Activated CD4-positive, alpha-beta T cell treated with anti-CD3 and anti-CD28 coated beads, Interleukin-2, amount 10 ng/mL, durations not matched to agents 7 days and 5 days (primary cell): ENCODE results near the gene SVOPL. TPM values are rescaled to one million over a fixed set of nuclear protein-coding genes. Genes with fewer than 3 reads are reported as not detected.

Experiments
- CTCF ChIA-PET: fragments of 350-600 bp; sonication (Branson Sonifier 250); formaldehyde crosslinking; loops from one replicate; lab custom pipeline; 2021; ENCODE audit warnings: antibody characterized with exemption; lab: Charles Lee
- POLR2A ChIA-PET: fragments of 350-600 bp; sonication (Branson Sonifier 250); formaldehyde crosslinking; loops from one replicate; lab custom pipeline; 2021; ENCODE audit warnings: antibody characterized with exemption; lab: Charles Lee
- DNase-seq: peaks from one replicate; pipeline ENCODE4 v3.0.0-alpha.2; 2020
- H3K27ac Mint-ChIP-seq: one replicate; pipeline ENCODE4 v1.8.0; 2021; ENCODE audit warnings: mild to moderate bottlenecking, moderate library complexity, mixed read lengths
- H3K27me3 Mint-ChIP-seq: one replicate; pipeline ENCODE4 v1.8.0; 2021; ENCODE audit warnings: mixed read lengths
- H3K36me3 Mint-ChIP-seq: one replicate; pipeline ENCODE4 v1.8.0; 2021; ENCODE audit warnings: low read depth, mixed read lengths
- H3K4me1 Mint-ChIP-seq: one replicate; pipeline ENCODE4 v1.8.0; 2021; ENCODE audit warnings: mixed read lengths
- H3K4me3 Mint-ChIP-seq: one replicate; pipeline ENCODE4 v1.8.0; 2021; ENCODE audit warnings: mild to moderate bottlenecking, moderate library complexity, mixed read lengths
- H3K9me3 Mint-ChIP-seq: one replicate; pipeline ENCODE4 v1.8.0; 2021; ENCODE audit warnings: mixed read lengths
- total RNA-seq, 2 experiments: library from RNA; stranded (reverse); gene quantifications; one replicate each; pipeline ENCODE4 v1.2.3, GENCODE V29; 2021

SVOPL gene
- total RNA-seq, 2 experiments from 2014 or later, result 1.3 to 2.3 TPM

- Mint-ChIP-seq H3K9me3 (peaks cover 11% of the 10 kb centered on the region), H3K36me3 (no peaks in the 10 kb centered on the region), H3K4me3 (no peak overlapping the region), H3K27me3 (peaks cover 27% of the 10 kb centered on the region), H3K27ac (no peak overlapping the region), H3K4me1 (peaks cover 33% of the 10 kb centered on the region)
- ChIA-PET CTCF (interaction anchor here (1.3 to 1.5 kb wide), 2 partner anchors 13 to 27 kb away, joined by 3 read pairs; no protein-coding TSS in a partner anchor), POLR2A (no interaction called here)
- no peak for DNase-seq
Measured at GRCh38 chr7:138666385-138666784, 34.8 kb downstream of the SVOPL start.

DNA sequence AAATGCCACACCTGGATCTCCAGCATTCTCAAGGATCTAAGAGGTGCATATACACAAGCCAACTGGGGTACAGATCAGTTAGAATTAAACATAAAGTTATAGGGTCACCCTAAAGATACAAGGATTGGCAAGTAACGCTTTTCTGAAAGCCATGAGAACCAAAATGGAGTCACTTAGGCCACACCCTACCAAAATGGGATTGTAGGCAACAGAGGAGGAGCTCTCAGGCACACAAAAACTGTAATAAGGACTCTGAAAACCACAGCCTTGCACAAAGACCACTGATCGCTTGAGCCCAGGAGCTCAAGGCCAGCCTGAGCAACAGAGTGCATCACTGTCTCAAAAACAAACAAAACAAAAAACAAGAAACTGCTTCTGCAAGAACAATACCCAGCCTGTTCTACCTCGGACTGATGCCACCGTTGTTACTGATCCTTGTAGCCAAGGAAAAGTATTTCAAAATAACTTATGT is 35.5 kb downstream of the SVOPL start:
- H3K4me1 Mint-ChIP-seq, result peaks cover 29% of the 10 kb centered on the region
- ChIA-PET POLR2A (no interaction called here), CTCF (interaction anchor here (1.5 kb wide), 1 partner anchor 12 kb away, joined by 3 read pairs; no protein-coding TSS in a partner anchor)
- no peaks in the 10 kb centered on the region for H3K36me3 Mint-ChIP-seq
- peaks cover 11% of the 10 kb centered on the region for H3K9me3 Mint-ChIP-seq
- H3K27ac Mint-ChIP-seq, result no peak overlapping the region
- no peak for DNase-seq
- peaks cover 28% of the 10 kb centered on the region for H3K27me3 Mint-ChIP-seq
- H3K4me3 Mint-ChIP-seq, result no peak overlapping the region

- Mint-ChIP-seq H3K4me1 (peaks cover 24% of the 10 kb centered on the region), H3K27me3 (peaks cover 28% of the 10 kb centered on the region), H3K27ac (no peak overlapping the region), H3K4me3 (peak overlapping the region; percentile 40), H3K9me3 (peaks cover 8% of the 10 kb centered on the region), H3K36me3 (no peaks in the 10 kb centered on the region)
- POLR2A ChIA-PET, result no interaction called here
- no peak for DNase-seq
- CTCF ChIA-PET, result no interaction called here
Measured at GRCh38 chr7:138665249-138665648, 35.9 kb downstream of the SVOPL start.

DNA sequence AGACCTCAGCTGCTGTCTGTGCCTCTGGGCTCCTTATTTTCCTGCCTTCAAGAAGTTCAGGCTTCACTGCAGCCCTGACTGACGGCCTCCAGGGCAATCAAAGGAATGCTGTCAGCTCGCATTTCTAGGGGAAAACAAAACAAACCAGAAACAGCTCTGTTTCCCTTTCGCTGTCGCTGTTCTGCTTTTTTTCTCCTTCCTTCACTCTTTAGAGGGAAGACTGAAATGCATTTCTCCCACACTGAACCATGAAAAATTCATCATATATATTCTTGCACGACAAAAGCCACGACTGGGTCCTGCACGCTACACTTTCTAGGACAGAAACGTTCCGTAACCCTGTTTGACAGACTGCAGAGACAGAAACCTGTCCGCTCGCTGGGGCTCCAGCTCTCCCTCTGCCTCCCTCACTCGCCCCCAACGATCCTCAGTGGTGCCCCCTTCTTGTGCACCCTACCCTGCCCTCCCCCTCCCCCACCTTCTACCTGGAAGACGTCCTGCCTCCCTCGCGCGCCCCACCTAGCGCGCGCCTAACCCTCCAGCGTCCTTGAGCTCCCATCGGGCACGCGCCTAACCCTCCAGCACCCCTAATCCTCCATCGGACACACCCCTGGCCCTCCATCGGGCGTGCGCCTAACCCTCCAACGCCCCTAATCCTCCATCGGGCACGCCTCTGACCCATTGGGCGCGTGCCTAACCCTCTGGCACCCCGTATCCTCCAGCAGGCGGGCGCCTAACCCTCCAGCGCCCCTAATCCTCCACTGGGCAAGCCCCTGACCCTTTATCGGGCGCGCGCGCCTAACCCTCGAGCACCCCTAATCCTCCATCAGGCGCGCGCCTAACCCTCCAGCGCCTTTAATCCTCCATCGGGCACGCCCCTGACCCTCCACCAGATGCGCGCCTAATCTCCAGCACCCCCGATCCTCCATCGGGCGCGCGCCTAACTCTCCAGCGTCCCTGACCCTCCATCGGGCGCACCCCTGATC is 37.1 kb downstream of the SVOPL start:
- ChIA-PET CTCF (no interaction called here), POLR2A (no interaction called here)
- Mint-ChIP-seq H3K9me3 (peaks cover 3% of the 10 kb centered on the region), H3K36me3 (no peaks in the 10 kb centered on the region), H3K4me1 (peaks cover 23% of the 10 kb centered on the region), H3K27me3 (peaks cover 28% of the 10 kb centered on the region), H3K4me3 (peak overlapping the region; percentile 65), H3K27ac (no peak overlapping the region)
- DNase-seq, result no peak

GRCh38 chr7:138662991-138663320 is 38.2 kb downstream of the SVOPL start:
- ChIA-PET POLR2A (no interaction called here), CTCF (interaction anchor here (0.6 kb wide), 1 partner anchor 527 kb away, joined by 3 read pairs; no protein-coding TSS in a partner anchor)
- H3K27me3 Mint-ChIP-seq, result peaks cover 28% of the 10 kb centered on the region
- H3K27ac Mint-ChIP-seq, result no peak overlapping the region
- no peak for DNase-seq
- H3K36me3 Mint-ChIP-seq, result no peaks in the 10 kb centered on the region
- no peaks in the 10 kb centered on the region for H3K9me3 Mint-ChIP-seq
- no peak overlapping the region for H3K4me3 Mint-ChIP-seq
- H3K4me1 Mint-ChIP-seq, result peaks cover 20% of the 10 kb centered on the region

DNA sequence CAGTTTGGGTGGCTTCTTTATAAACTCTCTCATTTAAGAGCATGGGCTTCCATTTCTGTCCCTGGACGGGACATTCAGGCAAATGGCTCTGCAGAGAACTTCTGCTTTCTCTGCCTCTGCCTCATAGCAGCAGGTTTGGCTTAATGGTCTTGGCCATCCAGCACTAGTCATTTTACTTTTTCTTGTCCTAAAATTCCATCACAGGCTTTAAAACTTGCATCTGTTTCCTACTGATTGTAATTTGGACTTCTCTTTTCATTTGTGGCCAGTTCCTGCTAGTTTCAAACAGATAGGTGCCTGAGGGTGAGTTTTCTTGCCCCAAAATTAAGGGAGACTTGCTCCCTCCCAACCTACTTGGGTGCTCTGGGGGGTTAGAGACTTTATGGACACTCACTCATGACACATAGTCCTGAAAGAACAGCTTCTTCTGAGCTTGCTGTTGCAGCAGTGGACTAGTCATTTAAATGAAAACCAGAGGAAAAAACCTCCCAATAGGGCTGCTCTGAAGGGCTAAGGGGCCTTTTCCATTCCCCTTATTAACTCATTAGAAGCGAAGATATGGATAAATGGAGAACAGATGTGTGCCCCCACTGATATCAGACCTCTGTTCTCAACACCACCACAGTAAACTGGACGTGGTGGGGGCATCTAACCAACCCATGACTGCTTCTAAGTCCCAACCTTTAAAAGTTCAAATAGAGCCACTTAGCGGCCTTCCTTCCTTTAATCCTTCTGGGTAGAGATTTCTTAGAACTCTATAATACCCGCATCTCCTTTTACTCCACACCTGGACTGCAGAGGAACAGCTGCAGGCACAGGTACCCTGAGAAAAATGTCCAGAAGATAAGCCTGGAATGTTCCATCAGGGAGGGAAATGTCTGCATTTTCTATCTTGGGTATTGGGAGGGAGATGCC is 38.8 kb downstream of the SVOPL start:
- CTCF ChIA-PET, result interaction anchor here (0.6 kb wide), 1 partner anchor 526 kb away, joined by 3 read pairs; no protein-coding TSS in a partner anchor
- H3K27me3 Mint-ChIP-seq, result peaks cover 28% of the 10 kb centered on the region

GRCh38 chr7:138661069-138661635 is 40.0 kb downstream of the SVOPL start:
- H3K27me3 Mint-ChIP-seq, result peaks cover 28% of the 10 kb centered on the region
- no peak overlapping the region for H3K4me3 Mint-ChIP-seq
- ChIA-PET POLR2A (no interaction called here), CTCF (no interaction called here)
- DNase-seq, result no peak
- peaks cover 15% of the 10 kb centered on the region for H3K4me1 Mint-ChIP-seq
- no peaks in the 10 kb centered on the region for H3K36me3 Mint-ChIP-seq
- H3K27ac Mint-ChIP-seq, result no peak overlapping the region
- no peaks in the 10 kb centered on the region for H3K9me3 Mint-ChIP-seq

More for the DNA sequence above, 38.8 kb downstream of the SVOPL start:
- no peaks in the 10 kb centered on the region for H3K9me3 Mint-ChIP-seq
- POLR2A ChIA-PET, result no interaction called here
- DNase-seq, result no peak
- H3K36me3 Mint-ChIP-seq, result no peaks in the 10 kb centered on the region
- H3K27ac Mint-ChIP-seq, result no peak overlapping the region
- H3K4me1 Mint-ChIP-seq, result peaks cover 15% of the 10 kb centered on the region
- no peak overlapping the region for H3K4me3 Mint-ChIP-seq

GRCh38 chr7:138658889-138659288 is 42.3 kb downstream of the SVOPL start:
- no peaks in the 10 kb centered on the region for H3K36me3 Mint-ChIP-seq
- DNase-seq, result no peak
- peaks cover 19% of the 10 kb centered on the region for H3K27me3 Mint-ChIP-seq
- H3K9me3 Mint-ChIP-seq, result no peaks in the 10 kb centered on the region
- H3K4me3 Mint-ChIP-seq, result no peak overlapping the region
- H3K4me1 Mint-ChIP-seq, result peaks cover 2% of the 10 kb centered on the region
- CTCF ChIA-PET, result no interaction called here
- POLR2A ChIA-PET, result no interaction called here
- H3K27ac Mint-ChIP-seq, result no peak overlapping the region

DNA sequence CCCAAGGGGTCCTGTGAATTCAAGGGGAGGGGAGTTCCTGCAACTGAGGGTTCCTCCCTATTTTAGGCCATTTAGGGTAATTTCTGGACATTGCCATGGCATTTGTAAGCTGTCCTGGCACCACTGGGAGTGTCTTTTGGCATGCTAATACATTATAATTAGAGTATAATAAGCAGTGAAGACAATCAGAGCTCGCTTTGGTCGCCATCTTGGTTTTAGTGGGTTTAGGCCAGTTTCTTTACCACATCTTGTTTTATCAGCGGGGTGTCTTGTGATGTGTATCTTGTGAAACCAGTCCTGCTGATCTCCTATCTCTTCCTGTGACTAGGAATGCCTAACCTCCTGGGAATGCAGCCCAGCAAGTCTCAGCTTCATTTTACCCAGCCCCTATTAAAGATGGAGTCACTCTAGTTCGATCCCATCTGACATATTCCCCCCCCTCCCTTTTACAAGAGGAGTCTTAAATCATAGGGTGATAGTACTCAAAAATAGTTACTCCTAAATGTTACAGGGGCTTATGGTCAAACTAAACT is 43.2 kb downstream of the SVOPL start:
- Mint-ChIP-seq H3K36me3 (no peaks in the 10 kb centered on the region), H3K4me3 (no peak overlapping the region), H3K27ac (no peak overlapping the region), H3K9me3 (no peaks in the 10 kb centered on the region), H3K27me3 (peaks cover 10% of the 10 kb centered on the region), H3K4me1 (no peaks in the 10 kb centered on the region)
- ChIA-PET POLR2A (no interaction called here), CTCF (interaction anchor here (0.8 kb wide), 1 partner anchor 11 kb away, joined by 3 read pairs; no protein-coding TSS in a partner anchor)
- no peak for DNase-seq

DNA sequence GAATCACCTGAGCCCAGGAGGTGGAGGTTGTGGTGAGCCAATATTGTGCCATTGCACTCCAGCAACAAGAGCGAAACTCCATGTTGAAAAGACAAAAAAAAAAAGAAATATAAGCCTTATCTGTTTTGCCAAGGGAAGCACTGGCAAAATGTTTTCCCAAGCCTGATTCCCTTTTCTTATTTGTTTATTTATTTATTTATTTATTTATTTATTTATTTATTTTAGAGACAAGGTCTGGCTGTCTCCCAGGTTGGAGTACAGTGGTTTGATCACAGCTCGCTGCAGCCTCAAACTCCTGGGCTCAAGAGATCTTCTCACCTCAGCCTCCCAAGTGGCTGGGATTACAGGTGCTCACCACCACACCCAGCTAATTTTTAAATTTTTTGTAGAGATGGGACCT is 44.2 kb downstream of the SVOPL start:
- peaks cover 5% of the 10 kb centered on the region for H3K27me3 Mint-ChIP-seq
- H3K9me3 Mint-ChIP-seq, result no peaks in the 10 kb centered on the region
- H3K4me3 Mint-ChIP-seq, result no peak overlapping the region
- ChIA-PET CTCF (no interaction called here), POLR2A (no interaction called here)
- H3K27ac Mint-ChIP-seq, result no peak overlapping the region
- H3K4me1 Mint-ChIP-seq, result no peaks in the 10 kb centered on the region
- no peaks in the 10 kb centered on the region for H3K36me3 Mint-ChIP-seq
- DNase-seq, result no peak

DNA sequence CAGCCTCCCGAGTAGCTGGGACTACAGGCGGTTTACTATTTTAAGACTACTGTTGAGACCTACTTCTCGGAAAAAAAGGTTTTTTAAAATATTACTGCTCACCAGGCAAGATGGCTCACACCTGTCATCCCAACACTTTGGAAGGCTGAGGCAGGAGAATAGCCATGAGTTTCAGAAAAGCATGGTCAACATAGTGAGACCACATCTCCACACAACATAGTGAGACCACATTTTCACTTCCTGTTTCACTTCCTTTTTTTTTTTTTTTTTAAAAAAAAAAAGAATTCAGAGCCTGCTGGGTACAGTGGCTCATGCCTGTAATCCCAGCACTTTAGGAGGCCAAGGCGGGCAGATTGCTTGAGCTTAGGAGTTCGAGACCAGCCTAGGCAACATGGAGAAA is 46.5 kb downstream of the SVOPL start:
- Mint-ChIP-seq H3K4me3 (no peak overlapping the region), H3K36me3 (no peaks in the 10 kb centered on the region), H3K27ac (no peak overlapping the region), H3K27me3 (no peaks in the 10 kb centered on the region), H3K9me3 (no peaks in the 10 kb centered on the region), H3K4me1 (no peaks in the 10 kb centered on the region)
- CTCF ChIA-PET, result no interaction called here
- POLR2A ChIA-PET, result no interaction called here
- DNase-seq, result no peak

DNA sequence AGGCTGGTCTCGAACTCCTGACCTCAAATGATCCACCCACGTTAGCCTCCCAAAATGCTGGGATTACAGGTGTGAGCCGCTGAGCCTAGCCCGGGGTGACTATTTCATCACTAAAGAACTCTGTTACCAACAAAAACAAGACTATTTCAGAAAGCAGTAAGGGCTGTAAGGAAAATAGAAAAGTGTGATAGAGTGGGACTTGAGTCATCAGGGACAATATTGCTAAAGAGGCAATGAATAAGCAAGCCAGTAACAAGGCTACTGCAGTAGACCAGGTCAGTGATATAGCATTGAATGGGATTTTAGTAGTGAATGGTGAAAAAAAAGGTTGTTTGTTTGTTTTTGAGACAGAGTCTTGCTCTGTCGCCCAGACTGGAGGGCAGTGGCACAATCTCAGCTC is 51.7 kb downstream of the SVOPL start:
- DNase-seq, result no peak
- POLR2A ChIA-PET, result no interaction called here
- no peaks in the 10 kb centered on the region for H3K36me3 Mint-ChIP-seq
- H3K9me3 Mint-ChIP-seq, result no peaks in the 10 kb centered on the region
- H3K4me1 Mint-ChIP-seq, result no peaks in the 10 kb centered on the region
- H3K27me3 Mint-ChIP-seq, result no peaks in the 10 kb centered on the region
- CTCF ChIA-PET, result interaction anchor here (0.7 kb wide), 1 partner anchor 120 kb away, joined by 3 read pairs; no protein-coding TSS in a partner anchor
- H3K27ac Mint-ChIP-seq, result no peak overlapping the region
- H3K4me3 Mint-ChIP-seq, result no peak overlapping the region
